Right atrium auricular region (tissue), 2 donors: Measurements from ENCODE around the gene GMCL1. TPM values are rescaled to one million over a fixed set of nuclear protein-coding genes. Genes with fewer than 3 reads are reported as not detected.

Source experiments
- DNase-seq: peaks from one replicate; pipeline ENCODE4 v3.0.0-alpha.2; 2019; ENCODE audit warnings: low spot score
- H3K27ac ChIP-seq, 2 donors: fragments of 200-600 bp; sonication (generic); 1 replicate in 1 of 2; 2 replicates in 1 of 2; pipeline ENCODE4 v1.5.1; 2016 to 2019
- H3K27me3 ChIP-seq, 2 donors: fragments of 200-600 bp; sonication (generic); one replicate each; pipeline versions ENCODE4 v1.5.1 to v1.6.0; 2017 to 2019
- H3K36me3 ChIP-seq: fragments of 200-600 bp; sonication (generic); one replicate; pipeline ENCODE4 v1.5.1; 2016
- H3K4me1 ChIP-seq, 2 donors: fragments of 200-600 bp; sonication (generic); one replicate each; pipeline versions ENCODE4 v1.5.1 to v1.6.0; 2017 to 2019
- H3K4me3 ChIP-seq, 2 donors: fragments of 200-600 bp; sonication (generic); 1 replicate in 1 of 2; 2 replicates in 1 of 2; pipeline ENCODE4 v1.5.1; 2017 to 2019; ENCODE audit warnings: mild to moderate bottlenecking in 1 of 2, moderate library complexity in 1 of 2
- H3K9me3 ChIP-seq, 2 donors: fragments of 200-600 bp; sonication (generic); one replicate each; pipeline ENCODE4 v1.5.1; 2019
- total RNA-seq, 2 donors: library from RNA; depleted of rRNA; stranded (reverse); fragments of >200 nt; gene quantifications; one replicate each; pipeline ENCODE4 v1.1.0, GENCODE V29; 2016
- TF ChIP-seq, protein P1 (sequence below), 2 donors: fragments of 200-600 bp; sonication (generic); IDR thresholded peaks; one replicate each; pipeline ENCODE4 v1.5.1; 2019; ENCODE audit warnings: antibody characterized with exemption in 2 of 2

Gene GMCL1
- total RNA-seq, 2 donors from 2014 or later: 5.4 to 7.2 TPM

- Histone ChIP-seq H3K27me3 (no peaks in the 10 kb centered on the region), H3K4me1 (peaks cover 0 to 13% of the 10 kb centered on the region in 2 donors), H3K36me3 (no peaks in the 10 kb centered on the region), H3K4me3 (no peak overlapping the region), H3K27ac (no peak overlapping the region), H3K9me3 (no peaks in the 10 kb centered on the region)
- TF ChIP-seq, protein P1, sequence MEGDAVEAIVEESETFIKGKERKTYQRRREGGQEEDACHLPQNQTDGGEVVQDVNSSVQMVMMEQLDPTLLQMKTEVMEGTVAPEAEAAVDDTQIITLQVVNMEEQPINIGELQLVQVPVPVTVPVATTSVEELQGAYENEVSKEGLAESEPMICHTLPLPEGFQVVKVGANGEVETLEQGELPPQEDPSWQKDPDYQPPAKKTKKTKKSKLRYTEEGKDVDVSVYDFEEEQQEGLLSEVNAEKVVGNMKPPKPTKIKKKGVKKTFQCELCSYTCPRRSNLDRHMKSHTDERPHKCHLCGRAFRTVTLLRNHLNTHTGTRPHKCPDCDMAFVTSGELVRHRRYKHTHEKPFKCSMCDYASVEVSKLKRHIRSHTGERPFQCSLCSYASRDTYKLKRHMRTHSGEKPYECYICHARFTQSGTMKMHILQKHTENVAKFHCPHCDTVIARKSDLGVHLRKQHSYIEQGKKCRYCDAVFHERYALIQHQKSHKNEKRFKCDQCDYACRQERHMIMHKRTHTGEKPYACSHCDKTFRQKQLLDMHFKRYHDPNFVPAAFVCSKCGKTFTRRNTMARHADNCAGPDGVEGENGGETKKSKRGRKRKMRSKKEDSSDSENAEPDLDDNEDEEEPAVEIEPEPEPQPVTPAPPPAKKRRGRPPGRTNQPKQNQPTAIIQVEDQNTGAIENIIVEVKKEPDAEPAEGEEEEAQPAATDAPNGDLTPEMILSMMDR (IDR thresholded peaks at IDR 0.05): no peak
- no peak for DNase-seq
Observed at GRCh38 chr2:69835666-69836065, 6.2 kb downstream of the GMCL1 start.

GRCh38 chr2:69836316-69836715 lies 6.9 kb downstream of the GMCL1 start:
- Histone ChIP-seq H3K9me3 (no peaks in the 10 kb centered on the region), H3K27ac (no peak overlapping the region), H3K4me1 (peaks cover 0 to 6% of the 10 kb centered on the region in 2 donors), H3K4me3 (no peak overlapping the region), H3K27me3 (no peaks in the 10 kb centered on the region), H3K36me3 (no peaks in the 10 kb centered on the region)
- no peak for DNase-seq
- TF ChIP-seq, protein P1 (IDR thresholded peaks at IDR 0.05): no peak

DNA sequence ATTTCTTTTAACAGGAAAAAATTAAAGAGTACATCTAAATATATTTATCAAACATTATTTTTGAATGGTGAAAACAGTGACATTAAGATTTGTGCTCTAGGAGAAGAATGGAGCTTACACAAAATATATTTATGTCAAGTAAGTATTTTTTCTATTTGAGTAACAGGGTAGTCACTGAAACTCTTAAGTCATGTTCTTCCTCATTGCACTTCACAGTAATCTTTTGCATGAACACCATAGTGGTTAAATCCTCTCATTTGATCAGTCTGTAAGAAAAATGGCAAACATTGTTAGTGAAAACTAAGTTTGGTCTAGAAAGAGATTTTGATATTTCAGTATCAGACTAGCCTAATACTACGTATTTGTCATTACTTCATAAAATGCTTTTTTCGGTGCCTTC lies 8.1 kb downstream of the GMCL1 start:
- TF ChIP-seq, protein P1 (IDR thresholded peaks at IDR 0.05): no peak
- DNase-seq: no peak
- Histone ChIP-seq H3K9me3 (no peaks in the 10 kb centered on the region), H3K27ac (no peak overlapping the region), H3K36me3 (no peaks in the 10 kb centered on the region), H3K4me3 (no peak overlapping the region), H3K4me1 (no peaks in the 10 kb centered on the region), H3K27me3 (no peaks in the 10 kb centered on the region)

GRCh38 chr2:69843993-69844392 lies 14.5 kb downstream of the GMCL1 start:
- Histone ChIP-seq H3K36me3 (peaks cover 9% of the 10 kb centered on the region), H3K4me1 (no peaks in the 10 kb centered on the region), H3K27me3 (no peaks in the 10 kb centered on the region), H3K27ac (no peak overlapping the region), H3K9me3 (no peaks in the 10 kb centered on the region), H3K4me3 (no peak overlapping the region)
- TF ChIP-seq, protein P1 (IDR thresholded peaks at IDR 0.05): no peak
- no peak for DNase-seq

- Histone ChIP-seq H3K27ac (no peak overlapping the region), H3K36me3 (peaks cover 11% of the 10 kb centered on the region), H3K4me3 (no peak overlapping the region), H3K9me3 (no peaks in the 10 kb centered on the region), H3K27me3 (no peaks in the 10 kb centered on the region), H3K4me1 (no peaks in the 10 kb centered on the region)
- no peak for DNase-seq
- TF ChIP-seq, protein P1 (IDR thresholded peaks at IDR 0.05): no peak
Observed at GRCh38 chr2:69844560-69844959, 15.1 kb downstream of the GMCL1 start.
